HEK293 (cell line): ENCODE measurements around the gene WDR82.

ENCODE experiments used
- CTCF ChIA-PET: fragments of 350-600 bp; formaldehyde crosslinking; extraction: SDS; loops from one replicate; lab custom pipeline; 2021; ENCODE audit warnings: antibody characterized with exemption; lab: Yijun Ruan, JAX
- POLR2A ChIA-PET: fragments of 300-600 bp; formaldehyde crosslinking; extraction: SDS; loops from one replicate; lab custom pipeline; 2020; ENCODE audit warnings: antibody characterized with exemption, inconsistent platforms; lab: Yijun Ruan, JAX
- H3K27ac ChIP-seq: fragments of 200-500 bp; sonication (Bioruptor generic); 2 replicates; pipeline ENCODE4 v1.5.1; 2014; ENCODE audit warnings: low read depth, low read length, control low read depth, inconsistent platforms; ENCODE audit errors: extremely low read depth
- H3K36me3 ChIP-seq, 2 experiments: fragments of 200-500 bp in 1 of 2; sonication (Bioruptor generic) in 1 of 2; 1 replicate in 1 of 2; 2 replicates in 1 of 2; pipeline ENCODE4 v1.5.1; 2014 to 2017; ENCODE audit warnings: inconsistent platforms in 2 of 2, low read length in 2 of 2; ENCODE audit not compliant: control insufficient read depth in 2 of 2, insufficient read depth in 1 of 2
- H3K4me1 ChIP-seq: fragments of 200-500 bp; sonication (Bioruptor generic); 2 replicates; pipeline ENCODE4 v1.5.1; 2014; ENCODE audit warnings: mild to moderate bottlenecking, low read length, inconsistent platforms; ENCODE audit not compliant: control insufficient read depth, insufficient read depth
- H3K4me3 ChIP-seq: 2 replicates; pipeline ENCODE4 v1.5.1; 2011; ENCODE audit warnings: low read depth, mild to moderate bottlenecking, control low read depth, low read length, moderate library complexity
- H3K9me3 ChIP-seq: fragments of 200-500 bp; sonication (Bioruptor generic); 2 replicates; pipeline ENCODE4 v1.5.1; 2014; ENCODE audit warnings: low read depth, low read length, inconsistent platforms; ENCODE audit not compliant: control insufficient read depth, insufficient read depth
- ZBTB11 ChIP-seq: fragments of 450-650 bp; formaldehyde crosslinking; conservative IDR thresholded peaks from 2 replicates; pipeline ENCODE4 v1.5.1; 2016; ENCODE audit warnings: low read depth, missing biosample characterization, missing genetic modification characterization
- ZBTB8A ChIP-seq: fragments of 450-650 bp; formaldehyde crosslinking; IDR thresholded peaks from 2 replicates; pipeline ENCODE4 v1.5.1; 2016; ENCODE audit warnings: missing biosample characterization, missing genetic modification characterization
- ZFP3 ChIP-seq: fragments of 450-650 bp; formaldehyde crosslinking; IDR thresholded peaks from 2 replicates; pipeline ENCODE4 v1.5.1; 2016; ENCODE audit warnings: low read depth, missing biosample characterization, missing genetic modification characterization
- ZNF146 ChIP-seq: fragments of 450-650 bp; formaldehyde crosslinking; IDR thresholded peaks from 2 replicates; pipeline ENCODE4 v1.5.1; 2016; ENCODE audit warnings: missing biosample characterization, missing genetic modification characterization
- ZNF157 ChIP-seq: fragments of 450-650 bp; formaldehyde crosslinking; IDR thresholded peaks from 2 replicates; pipeline ENCODE4 v1.5.1; 2016; ENCODE audit warnings: missing biosample characterization, missing genetic modification characterization
- ZNF16 ChIP-seq: fragments of 450-650 bp; formaldehyde crosslinking; IDR thresholded peaks from 2 replicates; pipeline ENCODE4 v1.5.1; 2016; ENCODE audit warnings: low read depth, missing biosample characterization, missing genetic modification characterization
- ZNF2 ChIP-seq: fragments of 450-650 bp; formaldehyde crosslinking; IDR thresholded peaks from 2 replicates; pipeline ENCODE4 v1.5.1; 2016; ENCODE audit warnings: missing biosample characterization, missing genetic modification characterization
- ZNF266 ChIP-seq: fragments of 450-650 bp; formaldehyde crosslinking; IDR thresholded peaks from 2 replicates; pipeline ENCODE4 v1.5.1; 2016; ENCODE audit warnings: missing biosample characterization, missing genetic modification characterization, low read depth
- ZNF302 ChIP-seq: fragments of 450-650 bp; formaldehyde crosslinking; IDR thresholded peaks from 2 replicates; pipeline ENCODE4 v1.5.1; 2016; ENCODE audit warnings: missing biosample characterization, missing genetic modification characterization, low read depth
- ZNF394 ChIP-seq: fragments of 450-650 bp; formaldehyde crosslinking; IDR thresholded peaks from 2 replicates; pipeline ENCODE4 v1.5.1; 2016; ENCODE audit warnings: missing biosample characterization, missing genetic modification characterization, mild to moderate bottlenecking, moderate library complexity, borderline replicate concordance
- ZNF449 ChIP-seq: fragments of 450-650 bp; formaldehyde crosslinking; IDR thresholded peaks from 2 replicates; pipeline ENCODE4 v1.5.1; 2017; ENCODE audit warnings: missing biosample characterization, mild to moderate bottlenecking, missing genetic modification characterization, moderate library complexity
- ZNF501 ChIP-seq: fragments of 450-650 bp; formaldehyde crosslinking; IDR thresholded peaks from 2 replicates; pipeline ENCODE4 v1.5.1; 2016; ENCODE audit warnings: missing biosample characterization, missing genetic modification characterization
- ZNF514 ChIP-seq: fragments of 450-650 bp; formaldehyde crosslinking; IDR thresholded peaks from 2 replicates; pipeline ENCODE4 v1.5.1; 2016; ENCODE audit warnings: missing biosample characterization, missing genetic modification characterization
- ZNF529 ChIP-seq: fragments of 450-650 bp; formaldehyde crosslinking; IDR thresholded peaks from 2 replicates; pipeline ENCODE4 v1.5.1; 2017; ENCODE audit warnings: missing genetic modification characterization, missing biosample characterization; ENCODE audit not compliant: insufficient replicate concordance
- ZNF747 ChIP-seq: fragments of 450-650 bp; formaldehyde crosslinking; IDR thresholded peaks from 2 replicates; pipeline ENCODE4 v1.5.1; 2016; ENCODE audit warnings: missing biosample characterization, missing genetic modification characterization
- ZSCAN18 ChIP-seq: fragments of 450-650 bp; formaldehyde crosslinking; IDR thresholded peaks from 2 replicates; pipeline ENCODE4 v1.5.1; 2016; ENCODE audit warnings: missing biosample characterization, missing genetic modification characterization

The WDR82 gene

GRCh38 chr3:52222319-52223221, 55.9 kb downstream of the WDR82 start:
- H3K4me1 ChIP-seq = no peaks in the 10 kb centered on the region
- POLR2A ChIA-PET = interaction anchor here (0.5 to 0.6 kb wide), 2 partner anchors 20 to 173 kb away, joined by 3 to 5 read pairs; no protein-coding TSS in a partner anchor

More at GRCh38 chr3:52222319-52223221, 55.9 kb downstream of the WDR82 start:
- no peaks in the 10 kb centered on the region for H3K9me3 ChIP-seq
- no peaks in the 10 kb centered on the region for H3K36me3 ChIP-seq
- H3K27ac ChIP-seq = no peak overlapping the region
- TF ChIP-seq ZNF747 = no peak
- TF ChIP-seq ZNF16 (tag by site-specific recombination) = no peak
- TF ChIP-seq ZBTB8A = no peak
- no peak for TF ChIP-seq ZNF449
- no peak for TF ChIP-seq ZNF514 (tag by site-specific recombination)
- TF ChIP-seq ZBTB11 (tag by site-specific recombination) = no peak
- no peak for TF ChIP-seq ZNF146 (tag by site-specific recombination)
- TF ChIP-seq ZSCAN18 (tag by site-specific recombination) = no peak
- no peak for TF ChIP-seq ZNF2
- no peak for TF ChIP-seq ZNF266 (tag by site-specific recombination)
- no peak for TF ChIP-seq ZNF394 (tag by site-specific recombination)
- no peak for TF ChIP-seq ZNF302
- TF ChIP-seq ZNF529 = no peak
- no peak for TF ChIP-seq ZFP3 (tag by site-specific recombination)
- no peak for TF ChIP-seq ZNF157
- TF ChIP-seq ZNF501 (tag by site-specific recombination) = no peak
- CTCF ChIA-PET = interaction anchor here (0.6 to 8.1 kb wide), 7 partner anchors 9 to 225 kb away, joined by 3 to 95 read pairs (median 3); no protein-coding TSS in a partner anchor
- H3K4me3 ChIP-seq = no peak overlapping the region
